ENCODE measurements around the gene PIGQ.

PIGQ gene

GRCh38 chr16:572865-573650, 3.3 kb downstream of the PIGQ start:
- Histone ChIP-seq H3K36me3 (peaks cover 24% of the 10 kb centered on the region), H3K27ac (peak overlapping the region; percentile 52), H3K27me3 (ENCODE audit: insufficient read depth, low read depth, severe bottlenecking) (no peaks in the 10 kb centered on the region), H3K4me3 (ENCODE audit: low read depth, low read length) (no peak overlapping the region), H3K9me3 (ENCODE audit: severe bottlenecking) (no peaks in the 10 kb centered on the region)
- no peak for TF ChIP-seq CTCF (IDR thresholded peaks at IDR 0.05; ENCODE audit: low read depth, low read length)
- DNase-seq = peak; percentile 63

GRCh38 chr16:574021-574760, 4.4 kb downstream of the PIGQ start:
- TF ChIP-seq CTCF (IDR thresholded peaks at IDR 0.05; ENCODE audit: low read depth, low read length) = no peak
- Histone ChIP-seq H3K4me3 (ENCODE audit: low read depth, low read length) (no peak overlapping the region), H3K27me3 (ENCODE audit: insufficient read depth, low read depth, severe bottlenecking) (no peaks in the 10 kb centered on the region), H3K9me3 (ENCODE audit: severe bottlenecking) (no peaks in the 10 kb centered on the region), H3K27ac (no peak overlapping the region), H3K36me3 (peaks cover 24% of the 10 kb centered on the region)
- DNase-seq = no peak

- Histone ChIP-seq H3K27ac (no peak overlapping the region; the same call in 1 of the 2 replicates), H3K27me3 (ENCODE audit: insufficient read depth, low read depth, severe bottlenecking) (no peaks in the 10 kb centered on the region), H3K36me3 (peaks cover 24% of the 10 kb centered on the region), H3K4me3 (ENCODE audit: low read depth, low read length) (no peak overlapping the region), H3K9me3 (ENCODE audit: severe bottlenecking) (no peaks in the 10 kb centered on the region)
- no peak for TF ChIP-seq CTCF (IDR thresholded peaks at IDR 0.05; ENCODE audit: low read depth, low read length)
- no peak for DNase-seq
These were observed 5.8 kb downstream of the PIGQ start for GRCh38 chr16:575354-576196.

GRCh38 chr16:576197-576822, 6.5 kb downstream of the PIGQ start:
- DNase-seq = no peak
- Histone ChIP-seq H3K27ac (peak overlapping the region; percentile 10), H3K27me3 (ENCODE audit: insufficient read depth, low read depth, severe bottlenecking) (no peaks in the 10 kb centered on the region), H3K4me3 (ENCODE audit: low read depth, low read length) (no peak overlapping the region), H3K9me3 (ENCODE audit: severe bottlenecking) (no peaks in the 10 kb centered on the region), H3K36me3 (peaks cover 24% of the 10 kb centered on the region)
- no peak for TF ChIP-seq CTCF (IDR thresholded peaks at IDR 0.05; ENCODE audit: low read depth, low read length)

- TF ChIP-seq CTCF (IDR thresholded peaks at IDR 0.05; ENCODE audit: low read depth, low read length) = peak; percentile 63
- Histone ChIP-seq H3K9me3 (ENCODE audit: severe bottlenecking) (no peaks in the 10 kb centered on the region), H3K27ac (peak overlapping the region; percentile 10), H3K4me3 (ENCODE audit: low read depth, low read length) (no peak overlapping the region), H3K36me3 (peaks cover 21% of the 10 kb centered on the region), H3K27me3 (ENCODE audit: insufficient read depth, low read depth, severe bottlenecking) (no peaks in the 10 kb centered on the region)
- peak; percentile 72 for DNase-seq
These were observed 7.0 kb downstream of the PIGQ start for GRCh38 chr16:576823-577201.
